IPS-15b (cell line): ENCODE measurements around the gene JARID2.
"Not testable (repeated sequence)": the region's sequence is repeated elsewhere in the genome, so short reads cannot be mapped to it uniquely, and the experiment has no call there.

Source experiments
- H3K27me3 ChIP-seq: one replicate; pipeline ENCODE4 v1.6.1; 2013; ENCODE audit warnings: low read length; ENCODE audit not compliant: control insufficient read depth, insufficient read depth
- H3K36me3 ChIP-seq: one replicate; pipeline ENCODE4 v1.6.1; 2013; ENCODE audit warnings: low read length; ENCODE audit not compliant: control insufficient read depth, insufficient read depth
- H3K4me1 ChIP-seq: one replicate; pipeline ENCODE4 v1.6.1; 2013; ENCODE audit warnings: mild to moderate bottlenecking, low read length; ENCODE audit not compliant: control insufficient read depth, insufficient read depth
- H3K4me3 ChIP-seq: one replicate; pipeline ENCODE4 v1.5.1; 2013; ENCODE audit warnings: low read depth, low read length
- H3K9ac ChIP-seq: one replicate; pipeline ENCODE4 v1.6.1; 2013; ENCODE audit warnings: low read depth, mild to moderate bottlenecking, low read length
- H3K9me3 ChIP-seq: one replicate; pipeline ENCODE4 v1.6.1; 2013; ENCODE audit warnings: mild to moderate bottlenecking, low read length; ENCODE audit not compliant: control insufficient read depth, insufficient read depth

The JARID2 gene

DNA sequence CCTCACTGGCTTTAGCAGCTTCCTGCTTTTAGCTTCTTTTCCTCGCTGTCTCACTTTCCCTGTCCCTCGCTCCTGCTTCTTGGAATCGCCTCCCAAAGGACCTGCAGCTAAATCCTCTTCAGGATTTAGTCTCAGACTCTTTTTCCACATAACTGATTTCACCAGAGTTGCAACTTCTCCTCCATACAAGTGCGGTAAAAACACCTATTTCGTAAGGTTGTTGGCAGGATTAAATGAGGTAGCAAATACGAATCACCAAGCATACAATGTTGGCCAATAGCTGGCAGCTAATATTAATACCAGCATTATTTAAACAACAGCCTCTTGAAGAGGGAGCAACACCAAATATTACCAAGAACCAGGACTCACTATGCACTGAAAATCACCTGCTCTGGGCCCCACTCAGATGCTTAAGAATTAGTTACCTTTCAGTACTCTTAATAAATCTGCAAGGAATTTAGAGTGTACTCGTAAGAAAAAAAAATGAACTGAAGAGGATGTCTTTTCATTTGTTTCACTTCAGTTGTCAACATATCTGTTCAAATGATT, 293.9 kb downstream of the JARID2 start:
- Histone ChIP-seq H3K9ac (no peak overlapping the region), H3K4me1 (no peaks in the 10 kb centered on the region), H3K36me3 (peaks cover 3% of the 10 kb centered on the region), H3K9me3 (peaks cover 3% of the 10 kb centered on the region), H3K4me3 (no peak overlapping the region), H3K27me3 (no peaks in the 10 kb centered on the region)

DNA sequence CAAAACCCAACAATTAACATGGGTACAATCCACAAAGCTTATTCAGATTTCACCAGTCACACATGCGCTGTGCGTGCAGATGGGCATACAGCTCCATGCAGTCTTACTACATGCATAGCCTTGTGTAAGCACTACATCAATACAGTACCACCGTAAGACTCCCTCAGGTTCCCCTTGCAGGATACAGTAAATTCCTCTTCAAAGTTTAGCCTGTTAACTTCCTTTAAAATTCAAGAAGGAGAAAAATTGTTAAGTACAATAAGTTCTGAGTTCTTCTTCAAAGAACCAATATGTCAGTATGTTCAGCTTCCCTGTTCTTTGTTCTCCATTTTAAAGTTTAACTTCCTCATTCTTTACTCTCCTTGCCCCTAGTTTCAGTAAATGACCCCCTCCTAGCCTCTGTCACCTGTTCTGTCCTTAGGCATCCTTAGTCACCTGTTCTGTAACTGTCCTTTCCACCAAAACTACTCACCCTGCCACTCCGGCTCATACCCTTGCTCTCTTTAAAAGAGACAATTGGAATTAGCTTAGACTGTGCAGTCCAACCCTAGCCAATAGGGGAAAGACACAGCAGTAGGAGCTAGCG, 297.6 kb downstream of the JARID2 start:
- not testable (repeated sequence) for H3K4me3 ChIP-seq, H3K4me1 ChIP-seq, H3K9ac ChIP-seq, H3K27me3 ChIP-seq, H3K9me3 ChIP-seq, H3K36me3 ChIP-seq

DNA sequence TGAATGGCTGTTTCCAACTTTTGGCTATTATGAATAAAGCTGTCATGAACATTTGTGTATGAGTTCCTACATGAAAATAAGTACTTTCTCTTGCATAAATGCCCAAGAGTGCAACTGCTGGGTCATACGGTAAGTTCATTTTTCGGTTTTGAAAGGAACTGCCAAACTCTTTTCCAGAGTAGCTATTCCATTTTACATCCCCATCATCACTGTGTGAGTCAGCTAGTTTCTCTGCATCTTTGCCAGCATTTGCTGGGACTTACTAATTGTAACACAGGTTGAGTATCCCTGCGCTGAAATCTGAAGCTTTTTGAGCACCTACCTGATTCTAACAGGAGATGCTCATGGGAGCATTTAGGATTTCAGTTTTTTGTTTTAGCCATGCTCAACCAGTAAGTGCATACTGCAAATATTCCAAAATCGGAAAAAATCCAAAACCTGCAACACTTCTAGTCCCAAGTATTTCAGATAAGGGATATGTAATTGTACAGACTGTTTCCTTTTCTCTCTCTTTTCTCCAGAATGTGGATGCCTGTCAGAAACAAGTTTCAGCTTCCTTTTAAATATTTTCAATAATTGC, 298.5 kb downstream of the JARID2 start:
- H3K27me3 ChIP-seq: no peaks in the 10 kb centered on the region
- peaks cover 3% of the 10 kb centered on the region for H3K9me3 ChIP-seq
- no peaks in the 10 kb centered on the region for H3K36me3 ChIP-seq
- no peak overlapping the region for H3K9ac ChIP-seq
- no peaks in the 10 kb centered on the region for H3K4me1 ChIP-seq
- no peak overlapping the region for H3K4me3 ChIP-seq

DNA sequence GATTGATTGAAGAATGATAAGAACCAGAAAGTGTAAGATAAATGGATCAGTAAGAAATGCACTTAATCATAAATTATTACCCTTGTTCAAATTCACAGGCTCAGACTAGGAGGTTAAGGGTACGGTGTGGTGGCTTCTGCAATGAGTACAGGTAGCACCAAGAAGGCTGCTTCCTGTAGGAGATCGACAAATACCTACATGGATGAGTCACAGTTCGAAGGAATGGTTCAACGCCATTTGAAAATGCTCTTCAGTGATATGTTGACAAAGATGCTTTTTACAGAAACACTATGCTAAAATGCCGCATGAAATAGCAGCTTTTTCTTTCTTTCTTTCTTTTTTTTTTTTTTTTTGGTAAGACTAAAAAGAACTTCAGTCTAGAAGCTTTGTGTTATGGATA, 300.7 kb downstream of the JARID2 start:
- no peaks in the 10 kb centered on the region for H3K27me3 ChIP-seq
- peaks cover 3% of the 10 kb centered on the region for H3K9me3 ChIP-seq
- no peaks in the 10 kb centered on the region for H3K36me3 ChIP-seq
- no peak overlapping the region for H3K9ac ChIP-seq
- H3K4me1 ChIP-seq: peaks cover 3% of the 10 kb centered on the region
- no peak overlapping the region for H3K4me3 ChIP-seq

DNA sequence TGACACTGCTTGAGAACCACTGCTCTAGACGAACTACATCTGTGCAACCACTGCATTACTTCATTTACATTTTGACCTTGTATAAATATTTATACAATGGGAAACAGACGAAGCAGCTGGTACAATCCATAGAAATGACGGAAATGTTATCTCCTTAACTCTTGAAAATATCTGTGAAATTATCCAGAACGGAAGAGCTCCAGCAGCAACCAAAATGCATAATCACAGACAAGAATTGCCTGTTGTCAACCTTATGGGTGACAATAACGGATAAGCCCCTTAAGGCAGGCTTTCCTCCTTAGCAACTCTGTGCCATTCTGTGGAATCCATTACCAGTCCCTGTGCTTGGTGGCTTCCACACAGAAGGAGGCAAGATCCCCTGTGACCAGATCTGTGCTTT, 301.5 kb downstream of the JARID2 start:
- H3K9me3 ChIP-seq: peaks cover 3% of the 10 kb centered on the region
- H3K9ac ChIP-seq: no peak overlapping the region
- peaks cover 3% of the 10 kb centered on the region for H3K4me1 ChIP-seq
- H3K27me3 ChIP-seq: no peaks in the 10 kb centered on the region
- no peaks in the 10 kb centered on the region for H3K36me3 ChIP-seq
- H3K4me3 ChIP-seq: no peak overlapping the region

DNA sequence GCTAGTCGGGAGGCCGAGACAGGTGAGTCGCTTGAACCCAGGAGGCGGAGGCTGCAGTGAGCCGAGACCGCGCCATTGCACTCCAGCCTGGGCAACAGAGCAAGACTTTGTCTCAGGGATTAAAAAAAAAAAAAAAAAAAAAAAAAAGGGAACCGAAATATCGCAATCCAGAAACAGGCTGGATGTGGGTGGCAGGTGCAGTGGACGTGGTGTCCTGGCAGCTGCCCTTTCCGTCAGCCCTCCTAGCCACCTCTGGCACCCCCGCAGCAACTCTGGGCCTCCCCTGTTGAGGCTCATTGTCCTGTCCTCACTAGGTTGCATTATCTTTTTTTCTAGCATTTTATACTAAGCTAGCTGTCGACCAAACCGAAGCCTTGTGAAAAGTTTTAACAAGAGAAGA, 303.5 kb downstream of the JARID2 start:
- Histone ChIP-seq H3K4me3 (no peak overlapping the region), H3K36me3 (no peaks in the 10 kb centered on the region), H3K4me1 (peaks cover 5% of the 10 kb centered on the region), H3K27me3 (no peaks in the 10 kb centered on the region), H3K9ac (no peak overlapping the region), H3K9me3 (peaks cover under 1% of the 10 kb centered on the region)

DNA sequence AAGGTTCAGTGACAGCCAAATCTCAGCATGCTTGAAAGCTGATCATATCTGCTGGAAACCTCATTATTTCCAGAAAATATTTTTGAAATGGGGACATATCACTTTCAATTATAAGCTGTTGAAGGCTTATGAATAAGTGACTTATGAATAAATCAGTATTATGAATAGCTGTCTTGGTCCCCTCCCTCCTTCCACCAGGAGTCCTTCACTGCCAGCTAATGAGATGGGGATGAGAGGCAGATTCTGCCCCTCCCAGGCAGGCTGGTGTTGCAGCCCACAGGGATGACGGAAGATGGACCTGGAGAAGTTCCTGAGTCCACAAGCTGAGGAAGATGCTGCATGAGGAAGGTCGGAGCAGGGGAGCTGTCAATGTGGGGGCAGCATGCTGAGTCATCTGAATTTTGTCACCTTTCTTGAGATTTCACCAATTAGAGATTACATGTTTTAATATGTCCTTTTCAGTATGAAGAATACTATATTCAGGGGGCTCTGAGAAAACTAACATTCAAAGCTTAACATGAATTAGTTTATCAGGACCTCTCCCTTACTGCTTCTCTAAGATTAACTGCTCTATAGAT, 304.8 kb downstream of the JARID2 start:
- H3K9ac ChIP-seq: no peak overlapping the region
- no peaks in the 10 kb centered on the region for H3K9me3 ChIP-seq
- H3K4me3 ChIP-seq: no peak overlapping the region
- H3K4me1 ChIP-seq: peaks cover 8% of the 10 kb centered on the region
- H3K27me3 ChIP-seq: no peaks in the 10 kb centered on the region
- no peaks in the 10 kb centered on the region for H3K36me3 ChIP-seq

DNA sequence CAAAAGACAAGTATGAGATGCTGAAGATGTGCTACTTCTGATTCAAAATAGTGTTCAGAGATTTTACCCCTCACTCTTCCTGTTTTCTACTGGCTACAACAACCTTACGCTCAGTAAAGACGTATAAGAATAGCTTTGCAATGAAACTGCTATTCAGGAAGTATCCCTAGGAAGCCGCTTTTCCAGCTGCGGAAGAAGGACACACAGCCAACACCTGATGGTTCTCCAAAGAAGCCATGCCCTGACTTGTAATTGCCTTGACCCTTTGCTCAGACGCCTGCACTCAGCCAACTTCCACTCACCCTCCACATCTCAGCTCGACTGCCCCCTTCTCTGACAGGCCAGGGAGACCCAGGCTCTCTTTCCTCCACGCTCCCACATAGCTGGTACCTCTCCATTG, 305.4 kb downstream of the JARID2 start:
- Histone ChIP-seq H3K9ac (no peak overlapping the region), H3K27me3 (no peaks in the 10 kb centered on the region), H3K4me3 (no peak overlapping the region), H3K4me1 (peaks cover 8% of the 10 kb centered on the region), H3K36me3 (no peaks in the 10 kb centered on the region), H3K9me3 (no peaks in the 10 kb centered on the region)

DNA sequence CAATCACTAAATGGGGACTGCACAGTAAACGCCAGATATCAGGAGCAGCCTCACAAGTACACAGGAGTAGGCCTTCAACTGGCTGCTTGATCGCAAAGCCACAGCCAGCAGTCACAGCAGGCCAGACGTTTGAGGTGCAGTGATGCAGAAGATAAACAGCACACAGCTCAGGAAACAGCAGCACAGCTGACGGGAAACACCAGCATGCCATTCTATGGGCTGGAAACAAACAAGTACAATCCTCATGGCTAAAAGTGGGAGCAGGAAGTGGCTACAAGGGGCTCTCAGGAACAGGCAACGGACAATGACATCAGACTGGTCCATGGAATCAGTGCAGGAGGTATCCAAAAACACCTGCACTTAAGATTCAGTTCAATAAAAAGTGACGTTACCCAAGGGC, 305.9 kb downstream of the JARID2 start:
- Histone ChIP-seq H3K36me3 (no peaks in the 10 kb centered on the region), H3K9me3 (no peaks in the 10 kb centered on the region), H3K4me1 (peaks cover 8% of the 10 kb centered on the region), H3K4me3 (no peak overlapping the region), H3K9ac (no peak overlapping the region), H3K27me3 (peaks cover 2% of the 10 kb centered on the region)

DNA sequence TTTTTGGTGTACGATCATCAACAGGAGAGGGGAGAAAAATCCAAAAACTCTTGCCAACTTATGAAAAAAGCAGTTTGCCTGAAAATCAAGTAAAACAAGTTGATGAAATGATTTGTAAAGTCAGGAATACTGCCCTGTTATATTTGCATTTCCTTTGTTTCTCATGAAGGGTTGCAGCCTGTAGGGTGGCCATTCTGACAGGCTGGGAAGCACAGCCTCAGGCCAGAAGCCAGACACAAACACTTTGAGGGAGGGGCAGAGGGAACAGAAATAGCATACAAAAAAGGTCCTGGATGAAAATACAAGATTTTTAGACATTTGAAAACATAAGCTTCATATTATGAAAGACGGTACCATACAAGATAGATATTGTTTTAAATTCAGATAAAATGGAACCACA, 307.2 kb downstream of the JARID2 start:
- Histone ChIP-seq H3K9ac (no peak overlapping the region), H3K27me3 (peaks cover 3% of the 10 kb centered on the region), H3K36me3 (no peaks in the 10 kb centered on the region), H3K4me3 (no peak overlapping the region), H3K9me3 (no peaks in the 10 kb centered on the region), H3K4me1 (peaks cover 8% of the 10 kb centered on the region)

DNA sequence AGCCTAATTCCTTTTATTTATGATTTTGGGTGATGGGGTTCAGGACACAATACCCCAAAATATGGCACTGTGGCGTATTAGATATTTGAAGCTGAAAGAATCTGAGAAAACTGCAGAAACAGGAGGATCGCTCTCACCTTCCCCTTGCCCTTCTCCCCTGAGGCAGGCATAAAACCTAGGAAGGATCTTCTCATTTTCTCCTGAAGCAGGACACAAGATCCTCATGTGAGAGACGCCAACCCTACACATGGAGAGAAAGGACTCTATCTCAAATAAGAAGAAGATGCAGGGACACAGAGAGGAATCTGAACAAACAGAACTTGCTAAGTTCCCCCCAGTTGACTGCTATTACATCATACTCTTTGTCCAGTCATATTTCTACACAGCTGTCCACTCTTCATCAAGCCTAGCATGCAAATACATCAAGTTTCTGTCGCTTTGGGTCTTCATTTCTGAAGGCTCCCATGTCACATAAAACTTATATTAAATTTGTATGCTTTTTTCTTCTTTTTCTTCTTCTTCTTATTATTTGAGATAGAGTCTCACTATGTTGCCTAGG, 307.9 kb downstream of the JARID2 start:
- no peak overlapping the region for H3K4me3 ChIP-seq
- H3K27me3 ChIP-seq: peaks cover 3% of the 10 kb centered on the region
- H3K36me3 ChIP-seq: no peaks in the 10 kb centered on the region
- no peaks in the 10 kb centered on the region for H3K9me3 ChIP-seq
- peaks cover 8% of the 10 kb centered on the region for H3K4me1 ChIP-seq
- no peak overlapping the region for H3K9ac ChIP-seq

DNA sequence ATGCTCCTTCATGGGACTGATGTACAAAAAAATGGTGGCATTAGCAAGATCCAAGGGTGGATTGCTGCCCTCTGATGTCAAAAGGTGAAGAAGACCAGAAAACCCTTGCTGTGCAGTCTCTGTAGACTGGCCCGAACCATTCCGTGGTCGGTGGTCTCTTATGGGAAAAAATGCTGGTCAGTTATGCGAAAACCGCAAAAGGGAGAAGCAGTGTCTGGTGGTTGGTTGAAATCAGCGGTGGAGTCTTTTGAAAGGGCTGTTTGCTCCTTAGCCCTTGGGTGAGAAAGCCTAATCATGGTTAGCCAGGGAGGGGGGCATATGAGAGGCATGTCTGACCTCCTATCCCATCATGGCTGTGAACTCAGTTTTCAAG, 308.8 kb downstream of the JARID2 start:
- no peaks in the 10 kb centered on the region for H3K9me3 ChIP-seq
- H3K4me1 ChIP-seq: peaks cover 8% of the 10 kb centered on the region
- no peak overlapping the region for H3K9ac ChIP-seq
- H3K4me3 ChIP-seq: no peak overlapping the region
- H3K36me3 ChIP-seq: no peaks in the 10 kb centered on the region
- peaks cover 3% of the 10 kb centered on the region for H3K27me3 ChIP-seq
